HG03575 (cell line): ENCODE measurements around the gene ME1.
"Not testable (repeated sequence)": the region's sequence is repeated elsewhere in the genome, so short reads cannot be mapped to it uniquely, and the experiment has no call there.

Source experiments
- ATAC-seq: cut with Tn5 transposase; IDR thresholded peaks from one replicate; pipeline ENCODE4 v1.9.1; 2021; ENCODE audit not compliant: unreplicated experiment, insufficient number of reproducible peaks, low FRiP score; ENCODE audit errors: extremely low read depth

Gene ME1

GRCh38 chr6:83368577-83368976 lies 62.3 kb downstream of the ME1 start:
- ATAC-seq = no peak

GRCh38 chr6:83367104-83367503 lies 63.7 kb downstream of the ME1 start:
- ATAC-seq = no peak

- no peak for ATAC-seq
Observed at GRCh38 chr6:83365931-83366330, 64.9 kb downstream of the ME1 start.

GRCh38 chr6:83362349-83362748 lies 68.5 kb downstream of the ME1 start:
- ATAC-seq = not testable (repeated sequence)

- no peak for ATAC-seq
Observed at GRCh38 chr6:83359638-83360037, 71.2 kb downstream of the ME1 start.

- no peak for ATAC-seq
Observed at GRCh38 chr6:83354747-83355146, 76.1 kb downstream of the ME1 start.

GRCh38 chr6:83352424-83353061 lies 78.3 kb downstream of the ME1 start:
- ATAC-seq = no peak

GRCh38 chr6:83343121-83343520 lies 87.7 kb downstream of the ME1 start:
- ATAC-seq = no peak

- ATAC-seq = no peak
Observed at GRCh38 chr6:83341765-83342164, 89.1 kb downstream of the ME1 start.

- not testable (repeated sequence) for ATAC-seq
Observed at GRCh38 chr6:83333916-83334315, 96.9 kb downstream of the ME1 start.

- no peak for ATAC-seq
Observed at GRCh38 chr6:83333500-83333899, 97.4 kb downstream of the ME1 start.

- no peak for ATAC-seq
Observed at GRCh38 chr6:83314693-83315092, 116.2 kb downstream of the ME1 start.

- no peak for ATAC-seq
Observed at GRCh38 chr6:83313882-83314281, 117.0 kb downstream of the ME1 start.

GRCh38 chr6:83311231-83311630 lies 119.6 kb downstream of the ME1 start:
- ATAC-seq = no peak

- ATAC-seq = no peak
Observed at GRCh38 chr6:83310046-83310445, 120.8 kb downstream of the ME1 start.

GRCh38 chr6:83309344-83309743 lies 121.5 kb downstream of the ME1 start:
- no peak for ATAC-seq

GRCh38 chr6:83308833-83309232 lies 122.0 kb downstream of the ME1 start:
- ATAC-seq = no peak

- no peak for ATAC-seq
Observed at GRCh38 chr6:83307849-83308248, 123.0 kb downstream of the ME1 start.

GRCh38 chr6:83303426-83303825 lies 127.4 kb downstream of the ME1 start:
- no peak for ATAC-seq

GRCh38 chr6:83294676-83295075 lies 136.2 kb downstream of the ME1 start:
- ATAC-seq = no peak
